GM12878 (cell line): ENCODE results near the gene MTFR2.

Experiments used
- CBX3 ChIP-seq: fragments of 200-600 bp; sonication (generic); IDR thresholded peaks from 2 replicates; pipeline ENCODE4 v1.6.1; 2016; ENCODE audit warnings: low read depth, borderline replicate concordance
- EED ChIP-seq: sonication (generic); IDR thresholded peaks from 2 replicates; pipeline ENCODE4 v1.6.1; 2016; ENCODE audit warnings: antibody characterized with exemption, low read depth
- ETV6 ChIP-seq, 2 experiments: fragments of 450-650 bp in 1 of 2; IDR thresholded peaks in 1 of 2; conservative IDR thresholded peaks in 1 of 2; 2 replicates each; pipeline ENCODE4 v1.6.1; 2014; ENCODE audit warnings: antibody characterized with exemption in 1 of 2, borderline replicate concordance in 1 of 2, low read depth in 1 of 2, mild to moderate bottlenecking in 1 of 2, moderate library complexity in 1 of 2
- NBN ChIP-seq: fragments of 450-650 bp; IDR thresholded peaks from 2 replicates; pipeline ENCODE4 v1.6.1; 2016
- NR2C2 ChIP-seq: IDR thresholded peaks from 2 replicates; pipeline ENCODE4 v1.6.1; 2011; ENCODE audit warnings: borderline replicate concordance, low read depth; ENCODE audit not compliant: control insufficient read depth, insufficient read length
- POLR2AphosphoS5 ChIP-seq: IDR thresholded peaks from 2 replicates; pipeline ENCODE4 v1.6.1; 2011; ENCODE audit warnings: mild to moderate bottlenecking, low read length, inconsistent platforms
- TAF1 ChIP-seq: IDR thresholded peaks from 2 replicates; pipeline ENCODE4 v1.6.1; 2011; ENCODE audit warnings: mild to moderate bottlenecking, low read depth, low read length, borderline replicate concordance
- ZNF207 ChIP-seq: fragments of 450-650 bp; IDR thresholded peaks from 2 replicates; pipeline ENCODE4 v1.6.1; 2014; ENCODE audit warnings: antibody characterized with exemption, mild to moderate bottlenecking, borderline replicate concordance
- TF ChIP-seq, protein P1 (sequence below), 3 experiments: IDR thresholded peaks in 2 of 3; conservative IDR thresholded peaks in 1 of 3; 2 replicates each; pipeline ENCODE4 v1.5.1; 2011; ENCODE audit warnings: low read depth in 3 of 3, low read length in 3 of 3, mild to moderate bottlenecking in 3 of 3, control low read depth in 2 of 3, moderate library complexity in 2 of 3, inconsistent platforms in 1 of 3, mixed read lengths in 1 of 3; ENCODE audit not compliant: control insufficient read depth in 2 of 3, insufficient read depth in 1 of 3; ENCODE audit errors: extremely low read depth in 1 of 3
- TF ChIP-seq, protein P2 (sequence below): IDR thresholded peaks from 2 replicates; pipeline ENCODE4 v1.6.1; 2012; ENCODE audit warnings: low read depth, low read length, improper control_type of control experiment
- TF ChIP-seq, protein P3 (sequence below): fragments of 450-650 bp; IDR thresholded peaks from 2 replicates; pipeline ENCODE4 v1.6.1; 2016; ENCODE audit warnings: mild to moderate bottlenecking, moderate library complexity, borderline replicate concordance

DNA sequence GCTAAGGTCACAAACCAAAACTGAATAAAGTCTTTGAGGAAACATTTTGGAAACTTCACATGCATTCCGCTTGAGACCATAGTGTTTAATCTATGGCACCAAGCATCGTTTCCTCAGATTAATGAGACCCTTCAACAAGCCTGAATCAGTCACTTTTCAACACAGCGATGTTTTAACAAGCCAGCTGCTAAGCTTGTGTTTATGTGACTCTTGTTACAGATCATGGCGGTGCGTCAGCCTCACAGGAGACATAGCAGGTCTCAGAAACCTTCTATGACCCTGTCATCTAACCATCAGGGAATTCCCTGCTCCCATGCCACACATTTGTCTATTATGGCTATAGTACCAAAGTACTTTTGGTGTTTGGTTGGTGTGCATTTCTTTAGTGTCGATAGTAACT is 57.2 kb downstream of the MTFR2 start:
- TF ChIP-seq, protein P1, sequence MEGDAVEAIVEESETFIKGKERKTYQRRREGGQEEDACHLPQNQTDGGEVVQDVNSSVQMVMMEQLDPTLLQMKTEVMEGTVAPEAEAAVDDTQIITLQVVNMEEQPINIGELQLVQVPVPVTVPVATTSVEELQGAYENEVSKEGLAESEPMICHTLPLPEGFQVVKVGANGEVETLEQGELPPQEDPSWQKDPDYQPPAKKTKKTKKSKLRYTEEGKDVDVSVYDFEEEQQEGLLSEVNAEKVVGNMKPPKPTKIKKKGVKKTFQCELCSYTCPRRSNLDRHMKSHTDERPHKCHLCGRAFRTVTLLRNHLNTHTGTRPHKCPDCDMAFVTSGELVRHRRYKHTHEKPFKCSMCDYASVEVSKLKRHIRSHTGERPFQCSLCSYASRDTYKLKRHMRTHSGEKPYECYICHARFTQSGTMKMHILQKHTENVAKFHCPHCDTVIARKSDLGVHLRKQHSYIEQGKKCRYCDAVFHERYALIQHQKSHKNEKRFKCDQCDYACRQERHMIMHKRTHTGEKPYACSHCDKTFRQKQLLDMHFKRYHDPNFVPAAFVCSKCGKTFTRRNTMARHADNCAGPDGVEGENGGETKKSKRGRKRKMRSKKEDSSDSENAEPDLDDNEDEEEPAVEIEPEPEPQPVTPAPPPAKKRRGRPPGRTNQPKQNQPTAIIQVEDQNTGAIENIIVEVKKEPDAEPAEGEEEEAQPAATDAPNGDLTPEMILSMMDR (IDR thresholded peaks at IDR 0.05 in 2 of 3, conservative IDR thresholded peaks at IDR 0.05 in 1 of 3; ENCODE audit: control insufficient read depth in 2 of 3, extremely low read depth in 1 of 3, insufficient read depth in 1 of 3, low read depth in 3 of 3, low read length in 3 of 3), result no peak
- no peak for TF ChIP-seq NBN
- TF ChIP-seq POLR2AphosphoS5, result no peak
- no peak for TF ChIP-seq CBX3
- TF ChIP-seq, protein P2, sequence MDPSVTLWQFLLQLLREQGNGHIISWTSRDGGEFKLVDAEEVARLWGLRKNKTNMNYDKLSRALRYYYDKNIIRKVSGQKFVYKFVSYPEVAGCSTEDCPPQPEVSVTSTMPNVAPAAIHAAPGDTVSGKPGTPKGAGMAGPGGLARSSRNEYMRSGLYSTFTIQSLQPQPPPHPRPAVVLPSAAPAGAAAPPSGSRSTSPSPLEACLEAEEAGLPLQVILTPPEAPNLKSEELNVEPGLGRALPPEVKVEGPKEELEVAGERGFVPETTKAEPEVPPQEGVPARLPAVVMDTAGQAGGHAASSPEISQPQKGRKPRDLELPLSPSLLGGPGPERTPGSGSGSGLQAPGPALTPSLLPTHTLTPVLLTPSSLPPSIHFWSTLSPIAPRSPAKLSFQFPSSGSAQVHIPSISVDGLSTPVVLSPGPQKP, result no peak
- TF ChIP-seq TAF1, result no peak
- TF ChIP-seq ETV6 (conservative IDR thresholded peaks at IDR 0.05 in 1 of 2, IDR thresholded peaks at IDR 0.05 in 1 of 2; ENCODE audit: borderline replicate concordance in 1 of 2, low read depth in 1 of 2), result no peak
- no peak for TF ChIP-seq ZNF207
- TF ChIP-seq EED, result no peak
- TF ChIP-seq, protein P3, sequence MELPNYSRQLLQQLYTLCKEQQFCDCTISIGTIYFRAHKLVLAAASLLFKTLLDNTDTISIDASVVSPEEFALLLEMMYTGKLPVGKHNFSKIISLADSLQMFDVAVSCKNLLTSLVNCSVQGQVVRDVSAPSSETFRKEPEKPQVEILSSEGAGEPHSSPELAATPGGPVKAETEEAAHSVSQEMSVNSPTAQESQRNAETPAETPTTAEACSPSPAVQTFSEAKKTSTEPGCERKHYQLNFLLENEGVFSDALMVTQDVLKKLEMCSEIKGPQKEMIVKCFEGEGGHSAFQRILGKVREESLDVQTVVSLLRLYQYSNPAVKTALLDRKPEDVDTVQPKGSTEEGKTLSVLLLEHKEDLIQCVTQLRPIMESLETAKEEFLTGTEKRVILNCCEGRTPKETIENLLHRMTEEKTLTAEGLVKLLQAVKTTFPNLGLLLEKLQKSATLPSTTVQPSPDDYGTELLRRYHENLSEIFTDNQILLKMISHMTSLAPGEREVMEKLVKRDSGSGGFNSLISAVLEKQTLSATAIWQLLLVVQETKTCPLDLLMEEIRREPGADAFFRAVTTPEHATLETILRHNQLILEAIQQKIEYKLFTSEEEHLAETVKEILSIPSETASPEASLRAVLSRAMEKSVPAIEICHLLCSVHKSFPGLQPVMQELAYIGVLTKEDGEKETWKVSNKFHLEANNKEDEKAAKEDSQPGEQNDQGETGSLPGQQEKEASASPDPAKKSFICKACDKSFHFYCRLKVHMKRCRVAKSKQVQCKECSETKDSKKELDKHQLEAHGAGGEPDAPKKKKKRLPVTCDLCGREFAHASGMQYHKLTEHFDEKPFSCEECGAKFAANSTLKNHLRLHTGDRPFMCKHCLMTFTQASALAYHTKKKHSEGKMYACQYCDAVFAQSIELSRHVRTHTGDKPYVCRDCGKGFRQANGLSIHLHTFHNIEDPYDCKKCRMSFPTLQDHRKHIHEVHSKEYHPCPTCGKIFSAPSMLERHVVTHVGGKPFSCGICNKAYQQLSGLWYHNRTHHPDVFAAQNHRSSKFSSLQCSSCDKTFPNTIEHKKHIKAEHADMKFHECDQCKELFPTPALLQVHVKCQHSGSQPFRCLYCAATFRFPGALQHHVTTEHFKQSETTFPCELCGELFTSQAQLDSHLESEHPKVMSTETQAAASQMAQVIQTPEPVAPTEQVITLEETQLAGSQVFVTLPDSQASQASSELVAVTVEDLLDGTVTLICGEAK, result no peak
- no peak for TF ChIP-seq NR2C2
